HCT116 (cell line): Measurements from ENCODE around the gene TTC16. TPM values are rescaled to one million over a fixed set of nuclear protein-coding genes. Genes with fewer than 3 reads are reported as not detected.

Experiments used
- ATAC-seq: fragments of 200-7000 bp; cut with Tn5 transposase; 2 replicates; pipeline ENCODE4 v1.9.1; 2020; ENCODE audit warnings: mild to moderate bottlenecking, moderate library complexity
- BruUV-seq: library from RNA; stranded (reverse); fragments of 400-500 nt; replicated peaks from 2 replicates; lab custom pipeline; 2021; lab: Mats Ljungman, UMichigan
- CTCF ChIA-PET: fragments of 300-600 bp; sonication (Branson Sonifier 250); formaldehyde crosslinking; loops from one replicate; lab custom pipeline; 2021; ENCODE audit warnings: antibody characterized with exemption; lab: Charles Lee
- POLR2A ChIA-PET: fragments of 300-600, 350-600 bp; sonication (Branson Sonifier 250); formaldehyde crosslinking; loops from one replicate; lab custom pipeline; 2021; ENCODE audit warnings: antibody characterized with exemption; lab: Charles Lee
- RAD21 ChIA-PET, 2 experiments: fragments of 300-600 bp; sonication (Branson Sonifier 250); formaldehyde crosslinking; loops; one replicate each; lab custom pipeline; 2023; ENCODE audit warnings: low total read pairs in 2 of 2; ENCODE audit not compliant: uncharacterized antibody in 2 of 2, unreplicated experiment in 2 of 2, low non-redundant PET in 1 of 2; lab: Charles Lee
- DNase-seq: peaks from one replicate; pipeline ENCODE4 v3.0.0-alpha.2; 2010; ENCODE audit warnings: low read depth, low spot score
- H2AFZ ChIP-seq: fragments of 200-600 bp; shearing (Covaris generic), sonication (generic); 2 replicates; pipeline ENCODE4 v1.6.1; 2017; ENCODE audit warnings: low read depth, mixed run types, mixed read lengths, antibody characterized with exemption, low read length; ENCODE audit not compliant: poor library complexity, severe bottlenecking
- H3K27ac ChIP-seq: 2 replicates; pipeline ENCODE4 v1.5.1; 2012; ENCODE audit warnings: low read depth, low read length
- H3K27me3 ChIP-seq: fragments of 200-600 bp; sonication (generic); 2 replicates; pipeline ENCODE4 v1.6.1; 2016; ENCODE audit warnings: mixed run types, low read length, mixed read lengths; ENCODE audit not compliant: insufficient read depth
- H3K36me3 ChIP-seq, 2 experiments: fragments of 200-500 bp in 1 of 2; fragments of 200-600 bp in 1 of 2; sonication (Bioruptor generic) in 1 of 2; sonication (generic) in 1 of 2; 2 replicates each; pipeline versions ENCODE4 v1.5.1 to v1.6.1; 2014 to 2016; ENCODE audit warnings: low read length in 2 of 2, inconsistent platforms in 1 of 2, mixed read lengths in 1 of 2, mixed run types in 1 of 2; ENCODE audit not compliant: insufficient read depth in 2 of 2, control insufficient read depth in 1 of 2
- H3K4me1 ChIP-seq, 2 experiments: fragments of 200-600 bp in 1 of 2; sonication (generic) in 1 of 2; 2 replicates each; pipeline versions ENCODE4 v1.5.1 to v1.6.1; 2012 to 2017; ENCODE audit warnings: low read length in 2 of 2, inconsistent platforms in 1 of 2, mild to moderate bottlenecking in 1 of 2, mixed read lengths in 1 of 2, mixed run types in 1 of 2, moderate library complexity in 1 of 2; ENCODE audit not compliant: insufficient read depth in 2 of 2, control insufficient read depth in 1 of 2
- H3K4me2 ChIP-seq: fragments of 200-600 bp; sonication (generic); 2 replicates; pipeline ENCODE4 v1.6.1; 2017; ENCODE audit warnings: mixed run types, low read length, mixed read lengths
- H3K4me3 ChIP-seq, 2 experiments: fragments of 200-600 bp in 1 of 2; sonication (generic) in 1 of 2; replicated peaks in 1 of 2; 2 replicates each; pipeline ENCODE4 v1.5.1; 2011 to 2016; ENCODE audit warnings: low read length in 2 of 2, control low read depth in 1 of 2, low read depth in 1 of 2, mild to moderate bottlenecking in 1 of 2, mixed read lengths in 1 of 2, mixed run types in 1 of 2
- H3K79me2 ChIP-seq: fragments of 200-600 bp; sonication (generic); 2 replicates; pipeline ENCODE4 v1.6.1; 2017; ENCODE audit warnings: mild to moderate bottlenecking, mixed run types, low read length, moderate library complexity, mixed read lengths; ENCODE audit not compliant: insufficient read depth
- H3K9ac ChIP-seq: fragments of 200-600 bp; sonication (generic); 2 replicates; pipeline ENCODE4 v1.6.1; 2016; ENCODE audit warnings: low read length, mixed read lengths
- H3K9me2 ChIP-seq: fragments of 200-600 bp; sonication (generic), shearing (Covaris generic); 2 replicates; pipeline ENCODE4 v1.6.1; 2017; ENCODE audit warnings: mixed run types, mild to moderate bottlenecking, moderate library complexity; ENCODE audit not compliant: insufficient read depth
- H3K9me3 ChIP-seq, 2 experiments: fragments of 200-500 bp in 1 of 2; fragments of 200-600 bp in 1 of 2; sonication (Bioruptor generic) in 1 of 2; sonication (generic) in 1 of 2; 2 replicates each; pipeline ENCODE4 v1.6.1; 2014 to 2017; ENCODE audit warnings: low read length in 2 of 2, mixed read lengths in 2 of 2, inconsistent platforms in 1 of 2, low read depth in 1 of 2, mild to moderate bottlenecking in 1 of 2, mixed run types in 1 of 2, moderate library complexity in 1 of 2; ENCODE audit not compliant: control insufficient read depth in 1 of 2, insufficient read depth in 1 of 2
- H4K20me1 ChIP-seq: fragments of 200-600 bp; sonication (generic), shearing (Covaris generic); 2 replicates; pipeline ENCODE4 v1.6.1; 2017; ENCODE audit warnings: mixed run types, mild to moderate bottlenecking, moderate library complexity; ENCODE audit not compliant: insufficient read depth
- CBX3 ChIP-seq: IDR thresholded peaks from 2 replicates; pipeline ENCODE4 v1.6.1; 2012; ENCODE audit warnings: low read depth
- EGR1 ChIP-seq: IDR thresholded peaks from 2 replicates; pipeline ENCODE4 v1.6.1; 2012; ENCODE audit warnings: low read depth
- ELF1 ChIP-seq: IDR thresholded peaks from 2 replicates; pipeline ENCODE4 v1.6.1; 2012; ENCODE audit warnings: low read depth, borderline replicate concordance
- EZH2 ChIP-seq: fragments of 200-600 bp; sonication (generic); IDR thresholded peaks from 2 replicates; pipeline ENCODE4 v1.6.1; 2017; ENCODE audit warnings: antibody characterized with exemption, mixed run types
- EZH2phosphoT487 ChIP-seq: fragments of 200-600 bp; IDR thresholded peaks from 2 replicates; pipeline ENCODE4 v1.6.1; 2018; ENCODE audit warnings: antibody characterized with exemption, borderline replicate concordance
- FOSL1 ChIP-seq: IDR thresholded peaks from 2 replicates; pipeline ENCODE4 v1.6.1; 2012; ENCODE audit warnings: low read depth
- JUND ChIP-seq: IDR thresholded peaks from 2 replicates; pipeline ENCODE4 v1.6.1; 2012
- POLR2A ChIP-seq: IDR thresholded peaks from 2 replicates; pipeline ENCODE4 v1.7.0; 2011; ENCODE audit warnings: borderline replicate concordance; ENCODE audit not compliant: insufficient read depth, insufficient read length; ENCODE audit errors: extremely low read depth
- RAD21 ChIP-seq: IDR thresholded peaks from 2 replicates; pipeline ENCODE4 v1.6.1; 2012; ENCODE audit warnings: low read depth, mild to moderate bottlenecking
- SP1 ChIP-seq: IDR thresholded peaks from 2 replicates; pipeline ENCODE4 v1.6.1; 2012; ENCODE audit warnings: low read depth
- SRF ChIP-seq: IDR thresholded peaks from 2 replicates; pipeline ENCODE4 v1.6.1; 2012; ENCODE audit warnings: low read depth
- ZFX ChIP-seq: fragments of 450-650 bp; IDR thresholded peaks from 2 replicates; pipeline ENCODE4 v1.6.1; 2017
- ZNF274 ChIP-seq: fragments of 200-500 bp; sonication (Bioruptor generic); IDR thresholded peaks from 2 replicates; pipeline ENCODE4 v1.6.1; 2014; ENCODE audit warnings: mild to moderate bottlenecking, low read depth, low read length, inconsistent platforms
- intact Hi-C: fragments of 100-400 bp; cut with micrococcal nuclease; formaldehyde crosslinking; loops from 2 replicates; pipeline ENCODE4 v1.10.0; 2022
- total RNA-seq: library from RNA; stranded (reverse); gene quantifications from one replicate; pipeline ENCODE4 v1.2.1, GENCODE V29; 2021; ENCODE audit not compliant: unreplicated experiment
- TF ChIP-seq, protein P1 (sequence below): IDR thresholded peaks from 2 replicates; pipeline ENCODE4 v1.6.1; 2012; ENCODE audit warnings: low read depth
- TF ChIP-seq, protein P2 (sequence below): IDR thresholded peaks from 2 replicates; pipeline ENCODE4 v1.6.1; 2012
- TF ChIP-seq, protein P3 (sequence below), 3 experiments: fragments of 200-600 bp in 1 of 3; sonication (generic) in 1 of 3; IDR thresholded peaks in 2 of 3; conservative IDR thresholded peaks in 1 of 3; 2 replicates each; pipeline ENCODE4 v1.5.1; 2012 to 2017; ENCODE audit warnings: low read depth in 2 of 3, low read length in 2 of 3, antibody characterized with exemption in 1 of 3, borderline replicate concordance in 1 of 3, control low read depth in 1 of 3, mild to moderate bottlenecking in 1 of 3, mixed read lengths in 1 of 3, mixed run types in 1 of 3, moderate library complexity in 1 of 3; ENCODE audit not compliant: insufficient read depth in 1 of 3
- TF ChIP-seq, protein P4 (sequence below): IDR thresholded peaks from 2 replicates; pipeline ENCODE4 v1.6.1; 2012

The TTC16 gene
- total RNA-seq, 1 experiment from 2014 or later = not detected

DNA sequence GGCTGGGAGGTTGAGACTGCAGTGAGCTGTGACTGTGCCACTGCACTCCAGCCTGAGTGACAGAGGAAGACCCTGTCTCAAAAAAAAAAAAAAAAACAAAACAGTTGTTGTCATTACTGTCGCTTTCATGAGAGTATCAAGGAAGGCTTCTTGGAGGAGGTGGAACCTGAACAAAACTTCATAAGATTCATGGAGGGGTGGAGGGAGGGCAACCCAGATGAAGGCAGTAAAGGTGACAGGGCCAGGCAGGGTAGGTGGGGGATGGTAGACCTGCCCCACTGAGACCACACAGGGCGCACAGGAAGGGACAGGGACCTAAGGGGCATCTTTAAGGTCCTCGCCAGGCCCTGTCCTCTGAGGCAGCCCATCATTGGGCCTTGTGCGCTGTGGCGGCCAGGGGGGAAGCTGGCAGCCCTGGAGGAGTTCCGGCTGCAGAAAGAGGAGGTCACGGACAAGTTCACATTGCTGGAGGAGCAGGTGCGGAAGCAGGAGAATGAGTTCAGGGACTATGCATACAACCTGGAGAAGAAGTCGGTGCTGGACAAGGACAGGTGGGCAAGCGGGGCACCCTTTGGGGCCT lies 5.6 kb upstream of the TTC16 start:
- ATAC-seq (no peak), DNase-seq (no peak)
- Histone ChIP-seq H3K4me3 (no peak overlapping the region), H3K9me2 (no peaks in the 10 kb centered on the region), H3K27ac (no peak overlapping the region), H3K4me2 (no peak overlapping the region), H2AFZ (no peak overlapping the region), H4K20me1 (no peaks in the 10 kb centered on the region), H3K9ac (no peak overlapping the region), H3K4me1 (peaks cover 12 to 24% of the 10 kb centered on the region in 2 experiments), H3K27me3 (no peaks in the 10 kb centered on the region), H3K79me2 (peaks cover 13% of the 10 kb centered on the region), H3K9me3 (no peaks in the 10 kb centered on the region), H3K36me3 (peaks cover 0 to 4% of the 10 kb centered on the region in 2 experiments; a peak in 1 of 4 replicates)
- ChIA-PET RAD21 (no interaction called here), CTCF (no interaction called here), POLR2A (no interaction called here)
- intact Hi-C loops = no loop called here
- no peak for TF ChIP-seq POLR2A
- no TSS peak for BruUV-seq

DNA sequence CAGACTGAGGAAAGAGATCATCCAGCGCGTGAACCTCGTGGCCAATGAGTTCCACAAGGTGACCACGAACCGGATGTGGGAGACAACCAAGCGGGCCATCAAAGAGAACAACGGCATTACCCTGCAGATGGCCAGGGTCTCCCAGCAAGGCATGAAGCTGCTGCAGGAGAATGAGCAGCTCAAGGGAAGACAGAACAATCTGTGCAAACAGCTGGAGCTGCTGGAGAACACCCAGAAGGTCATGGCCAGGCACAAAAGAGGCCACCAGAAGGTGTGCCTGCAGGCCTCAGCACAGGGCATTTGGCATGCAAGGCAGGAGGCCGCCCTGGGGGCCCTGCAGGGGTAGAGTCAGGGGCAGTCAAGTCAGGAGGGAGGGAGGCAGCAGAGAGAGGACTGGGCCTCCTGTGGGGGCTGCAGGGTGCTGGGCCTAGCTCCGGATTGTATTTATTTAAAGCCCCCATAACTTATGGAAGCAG lies 4.6 kb upstream of the TTC16 start:
- H3K36me3 ChIP-seq = peaks cover 0 to 4% of the 10 kb centered on the region in 2 experiments; a peak in 1 of 4 replicates
- ATAC-seq (no peak), DNase-seq (no peak)
- ChIA-PET POLR2A (no interaction called here), RAD21 (no interaction called here), CTCF (no interaction called here)
- no peak overlapping the region for H3K4me2 ChIP-seq
- peaks cover 12 to 28% of the 10 kb centered on the region in 2 experiments for H3K4me1 ChIP-seq
- no peaks in the 10 kb centered on the region for H3K27me3 ChIP-seq
- H3K9me2 ChIP-seq = no peaks in the 10 kb centered on the region
- no peaks in the 10 kb centered on the region for H3K9me3 ChIP-seq
- H3K4me3 ChIP-seq = no peak overlapping the region
- no peak overlapping the region for H2AFZ ChIP-seq
- no peak overlapping the region for H3K9ac ChIP-seq
- intact Hi-C loops = no loop called here
- TF ChIP-seq CBX3 = no peak
- TF ChIP-seq, protein P1, sequence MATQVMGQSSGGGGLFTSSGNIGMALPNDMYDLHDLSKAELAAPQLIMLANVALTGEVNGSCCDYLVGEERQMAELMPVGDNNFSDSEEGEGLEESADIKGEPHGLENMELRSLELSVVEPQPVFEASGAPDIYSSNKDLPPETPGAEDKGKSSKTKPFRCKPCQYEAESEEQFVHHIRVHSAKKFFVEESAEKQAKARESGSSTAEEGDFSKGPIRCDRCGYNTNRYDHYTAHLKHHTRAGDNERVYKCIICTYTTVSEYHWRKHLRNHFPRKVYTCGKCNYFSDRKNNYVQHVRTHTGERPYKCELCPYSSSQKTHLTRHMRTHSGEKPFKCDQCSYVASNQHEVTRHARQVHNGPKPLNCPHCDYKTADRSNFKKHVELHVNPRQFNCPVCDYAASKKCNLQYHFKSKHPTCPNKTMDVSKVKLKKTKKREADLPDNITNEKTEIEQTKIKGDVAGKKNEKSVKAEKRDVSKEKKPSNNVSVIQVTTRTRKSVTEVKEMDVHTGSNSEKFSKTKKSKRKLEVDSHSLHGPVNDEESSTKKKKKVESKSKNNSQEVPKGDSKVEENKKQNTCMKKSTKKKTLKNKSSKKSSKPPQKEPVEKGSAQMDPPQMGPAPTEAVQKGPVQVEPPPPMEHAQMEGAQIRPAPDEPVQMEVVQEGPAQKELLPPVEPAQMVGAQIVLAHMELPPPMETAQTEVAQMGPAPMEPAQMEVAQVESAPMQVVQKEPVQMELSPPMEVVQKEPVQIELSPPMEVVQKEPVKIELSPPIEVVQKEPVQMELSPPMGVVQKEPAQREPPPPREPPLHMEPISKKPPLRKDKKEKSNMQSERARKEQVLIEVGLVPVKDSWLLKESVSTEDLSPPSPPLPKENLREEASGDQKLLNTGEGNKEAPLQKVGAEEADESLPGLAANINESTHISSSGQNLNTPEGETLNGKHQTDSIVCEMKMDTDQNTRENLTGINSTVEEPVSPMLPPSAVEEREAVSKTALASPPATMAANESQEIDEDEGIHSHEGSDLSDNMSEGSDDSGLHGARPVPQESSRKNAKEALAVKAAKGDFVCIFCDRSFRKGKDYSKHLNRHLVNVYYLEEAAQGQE = no peak
- no peak for TF ChIP-seq EGR1
- TF ChIP-seq, protein P2, sequence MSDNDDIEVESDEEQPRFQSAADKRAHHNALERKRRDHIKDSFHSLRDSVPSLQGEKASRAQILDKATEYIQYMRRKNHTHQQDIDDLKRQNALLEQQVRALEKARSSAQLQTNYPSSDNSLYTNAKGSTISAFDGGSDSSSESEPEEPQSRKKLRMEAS = no peak
- TF ChIP-seq FOSL1 = no peak
- TF ChIP-seq, protein P3, sequence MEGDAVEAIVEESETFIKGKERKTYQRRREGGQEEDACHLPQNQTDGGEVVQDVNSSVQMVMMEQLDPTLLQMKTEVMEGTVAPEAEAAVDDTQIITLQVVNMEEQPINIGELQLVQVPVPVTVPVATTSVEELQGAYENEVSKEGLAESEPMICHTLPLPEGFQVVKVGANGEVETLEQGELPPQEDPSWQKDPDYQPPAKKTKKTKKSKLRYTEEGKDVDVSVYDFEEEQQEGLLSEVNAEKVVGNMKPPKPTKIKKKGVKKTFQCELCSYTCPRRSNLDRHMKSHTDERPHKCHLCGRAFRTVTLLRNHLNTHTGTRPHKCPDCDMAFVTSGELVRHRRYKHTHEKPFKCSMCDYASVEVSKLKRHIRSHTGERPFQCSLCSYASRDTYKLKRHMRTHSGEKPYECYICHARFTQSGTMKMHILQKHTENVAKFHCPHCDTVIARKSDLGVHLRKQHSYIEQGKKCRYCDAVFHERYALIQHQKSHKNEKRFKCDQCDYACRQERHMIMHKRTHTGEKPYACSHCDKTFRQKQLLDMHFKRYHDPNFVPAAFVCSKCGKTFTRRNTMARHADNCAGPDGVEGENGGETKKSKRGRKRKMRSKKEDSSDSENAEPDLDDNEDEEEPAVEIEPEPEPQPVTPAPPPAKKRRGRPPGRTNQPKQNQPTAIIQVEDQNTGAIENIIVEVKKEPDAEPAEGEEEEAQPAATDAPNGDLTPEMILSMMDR (IDR thresholded peaks at IDR 0.05 in 2 of 3, conservative IDR thresholded peaks at IDR 0.05 in 1 of 3; ENCODE audit: borderline replicate concordance in 1 of 3, insufficient read depth in 1 of 3, low read depth in 2 of 3, low read length in 2 of 3) = no peak
- TF ChIP-seq ZFX = no peak
- TF ChIP-seq, protein P4, sequence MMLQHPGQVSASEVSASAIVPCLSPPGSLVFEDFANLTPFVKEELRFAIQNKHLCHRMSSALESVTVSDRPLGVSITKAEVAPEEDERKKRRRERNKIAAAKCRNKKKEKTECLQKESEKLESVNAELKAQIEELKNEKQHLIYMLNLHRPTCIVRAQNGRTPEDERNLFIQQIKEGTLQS = no peak
- no peak for TF ChIP-seq EZH2phosphoT487
- TF ChIP-seq SP1 = no peak
- TF ChIP-seq SRF = no peak
- TF ChIP-seq ELF1 = no peak
- TF ChIP-seq ZNF274 = no peak
- no peak for TF ChIP-seq EZH2
- no peak for TF ChIP-seq RAD21
- no peak for TF ChIP-seq JUND
- no TSS peak for BruUV-seq
- no peaks in the 10 kb centered on the region for H4K20me1 ChIP-seq
- H3K79me2 ChIP-seq = peaks cover 13% of the 10 kb centered on the region
- H3K27ac ChIP-seq = no peak overlapping the region
